ENCODE data around the gene AHDC1. TPM values are rescaled to one million over a fixed set of nuclear protein-coding genes. Genes with fewer than 3 reads are reported as not detected.

Gene AHDC1
- polyA plus RNA-seq, 2 of the 4 experiments (the other 2 are of a cell fraction): 1.3 to 11.5 TPM

DNA sequence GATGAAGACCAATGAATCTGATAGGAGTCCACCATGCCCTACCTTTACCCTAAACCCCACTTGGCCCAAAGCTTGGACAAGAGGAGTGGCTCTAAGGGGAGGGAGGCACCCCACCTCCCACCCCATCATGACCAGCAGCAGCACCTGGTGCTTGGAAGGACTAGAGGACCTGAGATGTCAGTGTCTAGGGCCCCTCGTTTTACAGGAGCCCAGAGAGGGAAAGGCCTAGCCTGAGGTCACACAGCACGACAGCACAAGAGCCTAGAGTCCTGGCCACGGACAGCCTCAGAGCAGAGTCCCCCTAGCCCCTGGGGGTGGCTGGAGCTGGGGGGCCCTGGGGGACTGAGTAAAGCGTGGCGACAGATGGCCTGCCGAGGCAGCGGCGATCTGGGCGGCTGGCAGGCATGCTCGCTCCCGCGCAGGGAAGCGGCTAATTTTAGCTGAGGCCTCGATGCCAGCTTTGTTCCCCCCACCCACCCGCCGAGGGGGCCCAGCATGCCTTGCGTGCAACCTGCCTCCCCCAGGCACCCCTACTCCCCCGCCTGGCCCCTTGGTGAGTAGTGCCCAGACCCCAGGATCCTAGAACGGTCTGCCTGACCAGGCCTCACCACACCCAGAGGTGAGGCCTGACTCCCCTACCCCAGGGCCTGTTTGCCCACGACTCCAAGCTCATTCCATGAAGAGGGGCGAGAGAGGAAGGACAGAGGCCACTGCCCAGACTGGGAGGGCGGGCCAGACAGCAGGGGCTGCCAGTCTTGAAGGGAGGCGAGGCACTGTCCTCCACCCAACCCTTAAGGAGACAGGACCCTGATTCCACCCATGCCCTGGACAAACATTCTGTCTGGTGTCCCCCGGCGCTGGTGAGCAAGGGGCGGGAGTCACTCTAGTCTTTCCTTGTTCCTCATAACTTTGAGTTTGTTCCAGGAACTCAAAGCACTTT is 39.0 kb downstream of the AHDC1 start:
- no peaks in the 10 kb centered on the region for H3K9me3 ChIP-seq
- H3K4me1 ChIP-seq: peaks cover 90% of the 10 kb centered on the region
- WGBS (ENCODE audit: missing lambda C conversion rate): 89% methylated on average over 16 of the region's 26 CpGs
- FAIRE-seq (no peak), ATAC-seq (no peak), DNase-seq (ENCODE audit: low read depth in 1 of 2, low spot score in 1 of 2) (no peak)
- H3K4me2 ChIP-seq: peak overlapping the region; percentile 83
- no peak overlapping the region for H3K4me3 ChIP-seq
- TF ChIP-seq RARB (CRISPR knock-in tag; IDR thresholded peaks at IDR 0.05): no peak
- TF ChIP-seq ZFP36 (IDR thresholded peaks at IDR 0.05; ENCODE audit: borderline replicate concordance, partially characterized antibody): peak; percentile 45
- H3K27ac ChIP-seq: peak overlapping the region; percentile 85
- ChIA-PET CTCF (interaction anchor here (1.0 to 18.5 kb wide), 8 partner anchors 7 to 98 kb away, joined by 3 to 314 read pairs (median 8); partner anchors contain the start of gene AHDC1), POLR2A (interaction anchor here (0.7 kb wide), 1 partner anchor 10 kb away, joined by 4 read pairs; no protein-coding TSS in a partner anchor)

- WGBS (ENCODE audit: missing lambda C conversion rate): 32% methylated on average over 5 of the region's 10 CpGs
- POLR2A ChIA-PET: interaction anchor here (0.7 kb wide), 1 partner anchor 11 kb away, joined by 4 read pairs; no protein-coding TSS in a partner anchor
- H3K27ac ChIP-seq: peak overlapping the region; percentile 85
- ATAC-seq (peak; percentile 21 to 52; a peak in 4 of 6 replicates), DNase-seq (ENCODE audit: low read depth in 1 of 2, low spot score in 1 of 2) (peak; percentile 39 to 61), FAIRE-seq (no peak)
- TF ChIP-seq MYC (IDR thresholded peaks at IDR 0.05; ENCODE audit: borderline replicate concordance, low read length) (no peak), ESRRA (IDR thresholded peaks at IDR 0.05; ENCODE audit: borderline replicate concordance, low read length) (no peak), POLR2A (IDR thresholded peaks at IDR 0.05; ENCODE audit: low read length) (no peak), EP300 (IDR thresholded peaks at IDR 0.05) (no peak), CBX8 (IDR thresholded peaks at IDR 0.05) (no peak), PBX3 (IDR thresholded peaks at IDR 0.05) (no peak), FOSB (CRISPR knock-in tag; IDR thresholded peaks at IDR 0.05) (no peak), NPAS2 (CRISPR knock-in tag; IDR thresholded peaks at IDR 0.05; ENCODE audit: borderline replicate concordance) (no peak), CTCF (IDR thresholded peaks at IDR 0.05) (no peak), HMGXB4 (CRISPR knock-in tag; IDR thresholded peaks at IDR 0.05; ENCODE audit: borderline replicate concordance) (no peak), ZFP36 (IDR thresholded peaks at IDR 0.05; ENCODE audit: borderline replicate concordance, partially characterized antibody) (no peak), E2F6 (IDR thresholded peaks at IDR 0.05; ENCODE audit: borderline replicate concordance, low read depth) (no peak), KDM5A (IDR thresholded peaks at IDR 0.05) (no peak), JUNB (IDR thresholded peaks at IDR 0.05) (0 out of 2 replicates have a peak, but pooled peaks have one; percentile 18), CBX2 (IDR thresholded peaks at IDR 0.05; ENCODE audit: borderline replicate concordance, low read depth) (no peak), SREBF2 (IDR thresholded peaks at IDR 0.05) (no peak), FOXS1 (CRISPR knock-in tag; IDR thresholded peaks at IDR 0.05) (no peak), FOSL2 (IDR thresholded peaks at IDR 0.05) (0 out of 2 replicates have a peak, but pooled peaks have one; percentile 39), FOSL2 (CRISPR knock-in tag; IDR thresholded peaks at IDR 0.05) (peak; percentile 79), EHMT2 (IDR thresholded peaks at IDR 0.05; ENCODE audit: low read depth) (no peak), MAFK (IDR thresholded peaks at IDR 0.05; ENCODE audit: partially characterized antibody) (no peak), EHF (CRISPR knock-in tag; IDR thresholded peaks at IDR 0.05) (no peak), BHLHE40 (IDR thresholded peaks at IDR 0.05; ENCODE audit: low read depth, low read length) (no peak)
- TF ChIP-seq, protein P1, sequence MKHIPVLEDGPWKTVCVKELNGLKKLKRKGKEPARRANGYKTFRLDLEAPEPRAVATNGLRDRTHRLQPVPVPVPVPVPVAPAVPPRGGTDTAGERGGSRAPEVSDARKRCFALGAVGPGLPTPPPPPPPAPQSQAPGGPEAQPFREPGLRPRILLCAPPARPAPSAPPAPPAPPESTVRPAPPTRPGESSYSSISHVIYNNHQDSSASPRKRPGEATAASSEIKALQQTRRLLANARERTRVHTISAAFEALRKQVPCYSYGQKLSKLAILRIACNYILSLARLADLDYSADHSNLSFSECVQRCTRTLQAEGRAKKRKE (CRISPR knock-in tag; IDR thresholded peaks at IDR 0.05; ENCODE audit: low read depth): no peak
- TF ChIP-seq, protein P2, sequence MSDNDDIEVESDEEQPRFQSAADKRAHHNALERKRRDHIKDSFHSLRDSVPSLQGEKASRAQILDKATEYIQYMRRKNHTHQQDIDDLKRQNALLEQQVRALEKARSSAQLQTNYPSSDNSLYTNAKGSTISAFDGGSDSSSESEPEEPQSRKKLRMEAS (IDR thresholded peaks at IDR 0.05): peak; percentile 38
- CTCF ChIA-PET: interaction anchor here (1.0 to 18.5 kb wide), 6 partner anchors 11 to 99 kb away, joined by 3 to 314 read pairs (median 4); partner anchors contain the start of gene AHDC1
- no peak overlapping the region for H3K4me3 ChIP-seq
- H3K4me2 ChIP-seq: peak overlapping the region; percentile 83
- peaks cover 78% of the 10 kb centered on the region for H3K4me1 ChIP-seq
- H3K9me3 ChIP-seq: no peaks in the 10 kb centered on the region
These were observed 40.1 kb downstream of the AHDC1 start for GRCh38 chr1:27563591-27564471.

Measured in A549 (cell line).